IMR-90 (cell line): ENCODE results near the gene TANC2. TPM values are rescaled to one million over a fixed set of nuclear protein-coding genes. Genes with fewer than 3 reads are reported as not detected.

Experiments
- ATAC-seq: fragments of 200-7000 bp; cut with Tn5 transposase; 2 replicates; pipeline ENCODE4 v1.9.1; 2020; ENCODE audit warnings: low read depth, mild to moderate bottlenecking, moderate library complexity
- BruUV-seq: library from RNA; stranded (reverse); fragments of 400-500 nt; replicated peaks from 2 replicates; lab custom pipeline; 2021; lab: Mats Ljungman, UMichigan
- CTCF ChIA-PET: fragments of 300-600 bp; formaldehyde crosslinking; extraction: SDS; loops from one replicate; lab custom pipeline; 2021; ENCODE audit warnings: antibody characterized with exemption; lab: Yijun Ruan, JAX
- POLR2A ChIA-PET: fragments of 300-600 bp; sonication (Branson Sonifier 250); formaldehyde crosslinking; loops from one replicate; lab custom pipeline; 2022; ENCODE audit warnings: antibody characterized with exemption; ENCODE audit not compliant: unreplicated experiment; lab: Charles Lee
- DNase-seq: peaks from one replicate; pipeline ENCODE4 v3.0.0; 2013
- H2AFZ ChIP-seq: replicated peaks from 2 replicates; pipeline ENCODE3; 2013; ENCODE audit warnings: low read length, mild to moderate bottlenecking; ENCODE audit not compliant: poor library complexity
- H2AK5ac ChIP-seq: 2 replicates; pipeline ENCODE4 v1.6.1; 2013; ENCODE audit warnings: low read depth, low read length, inconsistent platforms
- H2AK9ac ChIP-seq: replicated peaks from 2 replicates; pipeline ENCODE3; 2013; ENCODE audit warnings: mild to moderate bottlenecking, low read depth, low read length, moderate library complexity; ENCODE audit not compliant: poor library complexity
- H2BK120ac ChIP-seq: 2 replicates; pipeline ENCODE4 v1.6.1; 2013; ENCODE audit warnings: low read depth, low read length, inconsistent platforms
- H2BK15ac ChIP-seq: 3 replicates; pipeline ENCODE4 v1.6.1; 2013; ENCODE audit warnings: low read depth, low read length, inconsistent platforms
- H2BK20ac ChIP-seq: 2 replicates; pipeline ENCODE4 v1.6.1; 2013; ENCODE audit warnings: low read depth, mild to moderate bottlenecking, inconsistent platforms, low read length, moderate library complexity
- H2BK5ac ChIP-seq: 2 replicates; pipeline ENCODE4 v1.6.1; 2013; ENCODE audit warnings: mild to moderate bottlenecking, low read depth, low read length, inconsistent platforms; ENCODE audit not compliant: poor library complexity, severe bottlenecking
- H3K14ac ChIP-seq: replicated peaks from 2 replicates; pipeline ENCODE4 v1.6.1; 2013; ENCODE audit warnings: low read depth, low read length, inconsistent platforms
- H3K18ac ChIP-seq: 2 replicates; pipeline ENCODE4 v1.6.1; 2013; ENCODE audit warnings: low read depth, low read length, control low read depth
- H3K23ac ChIP-seq: 2 replicates; pipeline ENCODE4 v1.6.1; 2013; ENCODE audit warnings: low read depth, low read length, inconsistent platforms
- H3K27ac ChIP-seq: 2 replicates; pipeline ENCODE4 v1.5.1; 2013; ENCODE audit warnings: mild to moderate bottlenecking, control low read depth, low read length; ENCODE audit not compliant: insufficient read depth
- H3K27me3 ChIP-seq: 2 replicates; pipeline ENCODE4 v1.6.1; 2013; ENCODE audit warnings: low read length; ENCODE audit not compliant: control insufficient read depth, insufficient read depth
- H3K36me3 ChIP-seq: 2 replicates; pipeline ENCODE4 v1.6.1; 2013; ENCODE audit warnings: low read length, mixed read lengths; ENCODE audit not compliant: control insufficient read depth, insufficient read depth
- H3K4ac ChIP-seq: 2 replicates; pipeline ENCODE4 v1.6.1; 2013; ENCODE audit warnings: low read depth, low read length, inconsistent platforms
- H3K4me1 ChIP-seq: 2 replicates; pipeline ENCODE4 v1.6.1; 2013; ENCODE audit warnings: low read length, mixed read lengths; ENCODE audit not compliant: control insufficient read depth, insufficient read depth
- H3K4me2 ChIP-seq: 2 replicates; pipeline ENCODE4 v1.6.1; 2013; ENCODE audit warnings: low read depth, mild to moderate bottlenecking, control low read depth, low read length, moderate library complexity
- H3K4me3 ChIP-seq: 2 replicates; pipeline ENCODE4 v1.5.1; 2013; ENCODE audit warnings: low read depth, mild to moderate bottlenecking, control low read depth, low read length, moderate library complexity; ENCODE audit not compliant: insufficient read depth
- H3K56ac ChIP-seq: 2 replicates; pipeline ENCODE4 v1.6.1; 2013; ENCODE audit warnings: low read length, inconsistent platforms; ENCODE audit not compliant: insufficient read depth; ENCODE audit errors: extremely low read depth
- H3K79me1 ChIP-seq, 2 experiments: 2 replicates each; pipeline ENCODE4 v1.6.1; 2013; ENCODE audit warnings: low read length in 2 of 2, inconsistent platforms in 1 of 2, low read depth in 1 of 2
- H3K9ac ChIP-seq: 2 replicates; pipeline ENCODE4 v1.6.1; 2013; ENCODE audit warnings: low read depth, low read length, control low read depth
- H3K9me1 ChIP-seq: 2 replicates; pipeline ENCODE4 v1.6.1; 2013; ENCODE audit warnings: low read length, inconsistent platforms; ENCODE audit not compliant: insufficient read depth
- H3K9me3 ChIP-seq: 2 replicates; pipeline ENCODE4 v1.6.1; 2013; ENCODE audit warnings: low read length; ENCODE audit not compliant: control insufficient read depth, insufficient read depth
- H4K20me1 ChIP-seq: 2 replicates; pipeline ENCODE4 v1.6.1; 2013; ENCODE audit warnings: low read length, inconsistent platforms; ENCODE audit not compliant: insufficient read depth
- H4K5ac ChIP-seq: 2 replicates; pipeline ENCODE4 v1.6.1; 2013; ENCODE audit warnings: mild to moderate bottlenecking, low read depth, low read length, control low read depth
- H4K8ac ChIP-seq, 2 experiments: 2 replicates each; pipeline ENCODE4 v1.6.1; 2013; ENCODE audit warnings: low read depth in 2 of 2, low read length in 2 of 2, control low read depth in 1 of 2, inconsistent platforms in 1 of 2
- H4K91ac ChIP-seq: 2 replicates; pipeline ENCODE4 v1.6.1; 2013; ENCODE audit warnings: low read depth, low read length, inconsistent platforms; ENCODE audit not compliant: insufficient read depth
- BHLHE40 ChIP-seq: fragments of 150-350 bp; IDR thresholded peaks from 2 replicates; pipeline ENCODE4 v1.6.1; 2016; ENCODE audit warnings: mild to moderate bottlenecking, low read depth, low read length
- CEBPB ChIP-seq: IDR thresholded peaks from 2 replicates; pipeline ENCODE4 v1.6.1; 2012; ENCODE audit warnings: low read depth, low read length, improper control_type of control experiment
- CHD1 ChIP-seq: IDR thresholded peaks from 2 replicates; pipeline ENCODE4 v1.6.1; 2012; ENCODE audit warnings: low read depth, low read length, improper control_type of control experiment
- CTCF ChIP-seq: conservative IDR thresholded peaks from 2 replicates; pipeline ENCODE4 v1.5.1; 2012; ENCODE audit warnings: mild to moderate bottlenecking, low read depth, low read length, improper control_type of control experiment
- FOS ChIP-seq: fragments of 150-350 bp; IDR thresholded peaks from 2 replicates; pipeline ENCODE4 v1.6.1; 2016; ENCODE audit warnings: low read depth, low read length
- MAFK ChIP-seq: IDR thresholded peaks from 2 replicates; pipeline ENCODE4 v1.6.1; 2012; ENCODE audit warnings: low read depth, low read length, improper control_type of control experiment
- MAZ ChIP-seq: IDR thresholded peaks from 2 replicates; pipeline ENCODE4 v1.6.1; 2012; ENCODE audit warnings: low read depth, mild to moderate bottlenecking, low read length, improper control_type of control experiment, moderate library complexity, borderline replicate concordance
- MXI1 ChIP-seq: IDR thresholded peaks from 2 replicates; pipeline ENCODE4 v1.6.1; 2012; ENCODE audit warnings: low read depth, mild to moderate bottlenecking, low read length, moderate library complexity, borderline replicate concordance
- NFE2L2 ChIP-seq: fragments of 150-350 bp; IDR thresholded peaks from 2 replicates; pipeline ENCODE4 v1.6.1; 2016; ENCODE audit warnings: low read depth, mild to moderate bottlenecking, low read length
- POLR2A ChIP-seq: IDR thresholded peaks from 2 replicates; pipeline ENCODE4 v1.6.1; 2012; ENCODE audit warnings: mild to moderate bottlenecking, low read depth, low read length
- RAD21 ChIP-seq: IDR thresholded peaks from 2 replicates; pipeline ENCODE4 v1.6.1; 2012; ENCODE audit warnings: low read length, improper control_type of control experiment
- RCOR1 ChIP-seq: IDR thresholded peaks from 2 replicates; pipeline ENCODE4 v1.6.1; 2012; ENCODE audit warnings: mild to moderate bottlenecking, low read length, improper control_type of control experiment; ENCODE audit not compliant: insufficient replicate concordance
- RFX5 ChIP-seq: IDR thresholded peaks from 2 replicates; pipeline ENCODE4 v1.8.0; 2012; ENCODE audit warnings: low read depth, mild to moderate bottlenecking, low read length, moderate library complexity
- SMC3 ChIP-seq: fragments of 150-350 bp; IDR thresholded peaks from 2 replicates; pipeline ENCODE4 v1.6.1; 2016; ENCODE audit warnings: low read depth, mild to moderate bottlenecking, antibody characterized with exemption, low read length, moderate library complexity
- WGBS, 2 experiments: methylation state at CpG; one replicate each; pipeline versions ENCODE4 v1.1.5 to v1.1.7; 2013; ENCODE audit warnings: missing lambda C conversion rate in 2 of 2; ENCODE audit not compliant: insufficient read length in 1 of 2; ENCODE audit errors: extremely low coverage in 2 of 2; 5-methylcytosine and 5-hydroxymethylcytosine counted together
- dilution Hi-C: fragments of 300-500 bp; cut with HindIII; formaldehyde crosslinking; loops from one replicate; pipeline ENCODE4 v1.14.3; 2018; ENCODE audit warnings: low sequenced_read_pairs; ENCODE audit not compliant: unreplicated experiment
- in situ Hi-C: fragments of 300-500 bp; cut with MboI; formaldehyde crosslinking; loops from 3 replicates; pipeline ENCODE4 v1.14.3; 2019; ENCODE audit warnings: low sequenced_read_pairs, inconsistent platforms, mixed read lengths
- intact Hi-C: fragments of 100-400 bp; cut with micrococcal nuclease; formaldehyde crosslinking; loops from 2 replicates; pipeline ENCODE4 v1.10.0; 2022
- polyA plus RNA-seq, 3 experiments: library from polyadenylated mRNA; depleted of rRNA; stranded (reverse); fragments of >200 nt; gene quantifications; 2 replicates each; pipeline ENCODE4 v1.2.3, GENCODE V29; 2012; ENCODE audit warnings: low replicate concordance in 1 of 3
- total RNA-seq: library from RNA; depleted of rRNA; stranded (reverse); fragments of >200 nt; gene quantifications from 2 replicates; pipeline ENCODE4 v1.2.3, GENCODE V29; 2012
- TF ChIP-seq, protein P1 (sequence below): fragments of 150-350 bp; IDR thresholded peaks from 2 replicates; pipeline ENCODE4 v1.6.1; 2017; ENCODE audit warnings: mild to moderate bottlenecking, antibody characterized with exemption, low read length, low read depth
- TF ChIP-seq, protein P2 (sequence below): fragments of 150-350 bp; IDR thresholded peaks from 2 replicates; pipeline ENCODE4 v1.6.1; 2016; ENCODE audit warnings: low read depth, mild to moderate bottlenecking, low read length, moderate library complexity, borderline replicate concordance

TANC2 gene
- total and polyA plus RNA-seq, 2 of the 4 experiments (the other 2 are of a cell fraction) = 20.6 to 41.4 TPM

DNA sequence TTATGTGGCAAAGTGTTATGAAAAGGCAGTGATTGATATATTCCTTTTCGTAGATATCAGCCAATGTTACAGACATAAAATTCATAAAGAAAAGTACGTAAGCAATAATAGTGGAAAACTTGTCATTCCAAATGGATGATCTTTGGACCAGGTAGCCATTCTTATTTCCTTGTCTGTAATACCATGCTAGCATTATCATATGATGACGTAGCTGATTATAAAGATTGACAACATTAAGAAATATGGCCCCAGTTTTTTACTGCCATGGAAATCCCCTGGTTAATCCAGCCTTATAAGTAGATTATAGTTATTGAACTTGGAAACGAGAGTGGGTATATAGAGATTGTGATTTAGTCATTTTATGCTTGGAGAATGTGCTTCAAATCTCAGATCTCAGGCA is 8.8 kb downstream of the TANC2 start:
- H3K14ac ChIP-seq = no peak overlapping the region
- peaks cover 6% of the 10 kb centered on the region; the same call in 1 of the 2 replicates for H3K4me1 ChIP-seq
- no peaks in the 10 kb centered on the region for H3K27me3 ChIP-seq
- H3K9ac ChIP-seq = no peak overlapping the region
- H2BK15ac ChIP-seq = no peak overlapping the region
- no TSS peak for BruUV-seq
- peaks cover 8 to 59% of the 10 kb centered on the region in 2 experiments for H3K79me1 ChIP-seq
- H2AK5ac ChIP-seq = no peak overlapping the region
- dilution Hi-C loops = no loop called here
- no peak for ATAC-seq
- DNase-seq = no peak
- peaks cover 2% of the 10 kb centered on the region for H3K9me3 ChIP-seq
- H3K4ac ChIP-seq = no peak overlapping the region
- CTCF ChIA-PET = interaction anchor here (0.7 kb wide), 1 partner anchor 20 kb away, joined by 3 read pairs; no protein-coding TSS in a partner anchor
- H3K23ac ChIP-seq = no peak overlapping the region
- H3K4me3 ChIP-seq = no peak overlapping the region
- 0 out of 2 replicates have a peak, but pooled peaks cover 1% of the 10 kb centered on the region for H3K36me3 ChIP-seq
- H3K18ac ChIP-seq = no peak overlapping the region
- in situ Hi-C loops = no loop called here
- no peak overlapping the region for H2AK9ac ChIP-seq
- H3K9me1 ChIP-seq = peaks cover 3% of the 10 kb centered on the region; the same call in 1 of the 2 replicates
- no peak overlapping the region for H3K27ac ChIP-seq
- TF ChIP-seq NFE2L2 (no peak), MAZ (no peak), RAD21 (no peak), MAFK (no peak), CEBPB (no peak), FOS (no peak), CHD1 (no peak), CTCF (no peak), BHLHE40 (no peak), SMC3 (no peak), RFX5 (no peak), RCOR1 (no peak), POLR2A (no peak), MXI1 (no peak)
- TF ChIP-seq, protein P1, sequence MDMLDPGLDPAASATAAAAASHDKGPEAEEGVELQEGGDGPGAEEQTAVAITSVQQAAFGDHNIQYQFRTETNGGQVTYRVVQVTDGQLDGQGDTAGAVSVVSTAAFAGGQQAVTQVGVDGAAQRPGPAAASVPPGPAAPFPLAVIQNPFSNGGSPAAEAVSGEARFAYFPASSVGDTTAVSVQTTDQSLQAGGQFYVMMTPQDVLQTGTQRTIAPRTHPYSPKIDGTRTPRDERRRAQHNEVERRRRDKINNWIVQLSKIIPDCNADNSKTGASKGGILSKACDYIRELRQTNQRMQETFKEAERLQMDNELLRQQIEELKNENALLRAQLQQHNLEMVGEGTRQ = no peak
- TF ChIP-seq, protein P2, sequence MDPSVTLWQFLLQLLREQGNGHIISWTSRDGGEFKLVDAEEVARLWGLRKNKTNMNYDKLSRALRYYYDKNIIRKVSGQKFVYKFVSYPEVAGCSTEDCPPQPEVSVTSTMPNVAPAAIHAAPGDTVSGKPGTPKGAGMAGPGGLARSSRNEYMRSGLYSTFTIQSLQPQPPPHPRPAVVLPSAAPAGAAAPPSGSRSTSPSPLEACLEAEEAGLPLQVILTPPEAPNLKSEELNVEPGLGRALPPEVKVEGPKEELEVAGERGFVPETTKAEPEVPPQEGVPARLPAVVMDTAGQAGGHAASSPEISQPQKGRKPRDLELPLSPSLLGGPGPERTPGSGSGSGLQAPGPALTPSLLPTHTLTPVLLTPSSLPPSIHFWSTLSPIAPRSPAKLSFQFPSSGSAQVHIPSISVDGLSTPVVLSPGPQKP = no peak
- H4K5ac ChIP-seq = no peak overlapping the region
- no CpG with 5 or more reads among the region's 4 CpGs for WGBS, 2 experiments
- H3K56ac ChIP-seq = no peak overlapping the region
- intact Hi-C loops = no loop called here
- H4K91ac ChIP-seq = no peak overlapping the region
- H4K20me1 ChIP-seq = peaks cover 63% of the 10 kb centered on the region
- H2BK120ac ChIP-seq = no peak overlapping the region
- POLR2A ChIA-PET = no interaction called here
- H4K8ac ChIP-seq = no peak overlapping the region
- H3K4me2 ChIP-seq = no peak overlapping the region
- H2BK20ac ChIP-seq = no peak overlapping the region
- H2BK5ac ChIP-seq = no peak overlapping the region
- H2AFZ ChIP-seq = no peak overlapping the region
